A549 (cell line): ENCODE results near the gene SCART1. TPM values are rescaled to one million over a fixed set of nuclear protein-coding genes. Genes with fewer than 3 reads are reported as not detected.

Experiments used
- ATAC-seq, 2 experiments: fragments of 200-7000 bp in 1 of 2; fragments of >200 bp in 1 of 2; cut with Nextera tagmentation in 1 of 2; cut with Tn5 transposase in 1 of 2; 3 replicates each; pipeline versions ENCODE4 v1.8.0 to v1.9.1; 2018 to 2020; ENCODE audit warnings: mild to moderate bottlenecking in 1 of 2, moderate library complexity in 1 of 2
- CTCF ChIA-PET: fragments of 300-600 bp; sonication (Branson Sonifier 250); formaldehyde crosslinking; extraction: SDS; loops from one replicate; lab custom pipeline; 2021; ENCODE audit warnings: antibody characterized with exemption, inconsistent platforms; lab: Yijun Ruan, JAX
- POLR2A ChIA-PET: fragments of 350-600 bp; formaldehyde crosslinking; extraction: SDS; loops from one replicate; lab custom pipeline; 2021; ENCODE audit warnings: antibody characterized with exemption, inconsistent platforms; lab: Yijun Ruan, JAX
- DNase-seq, 2 experiments: peaks; one replicate each; pipeline versions ENCODE4 v3.0.0 to v3.0.0-alpha.2; 2011 to 2016; ENCODE audit warnings: low read depth in 1 of 2, low spot score in 1 of 2
- FAIRE-seq: peaks from 2 replicates; lab custom pipeline; 2011; peaks lifted over from hg19 to GRCh38; lab: Jason Lieb, UNC
- H3K27ac ChIP-seq, 2 experiments: fragments of >200 bp; sonication (Bioruptor Twin); formaldehyde crosslinking; 3 replicates each; pipeline ENCODE4 v1.5.1; 2016 to 2017
- H3K4me1 ChIP-seq: fragments of >200 bp; sonication (Bioruptor Twin); formaldehyde crosslinking; 3 replicates; pipeline ENCODE4 v1.6.1; 2016
- H3K4me2 ChIP-seq: fragments of >200 bp; sonication (Bioruptor Twin); formaldehyde crosslinking; 3 replicates; pipeline ENCODE4 v1.6.1; 2016
- H3K4me3 ChIP-seq: fragments of >200 bp; sonication (Bioruptor Twin); formaldehyde crosslinking; 3 replicates; pipeline ENCODE4 v1.5.1; 2016
- H3K9me3 ChIP-seq: fragments of >200 bp; sonication (Bioruptor Twin); formaldehyde crosslinking; 3 replicates; pipeline ENCODE4 v1.6.1; 2016
- ATOH8 ChIP-seq: fragments of 250-450 bp; sonication (Bioruptor Pico); IDR thresholded peaks from 2 replicates; pipeline ENCODE4 v1.5.0; 2020; ENCODE audit warnings: low read depth, mild to moderate bottlenecking, moderate library complexity
- BCL3 ChIP-seq: fragments of >200 bp; sonication (Bioruptor Twin); formaldehyde crosslinking; IDR thresholded peaks from 3 replicates; pipeline ENCODE4 v1.6.1; 2016
- BHLHE40 ChIP-seq: IDR thresholded peaks from 2 replicates; pipeline ENCODE4 v1.6.1; 2012; ENCODE audit warnings: low read depth, low read length, inconsistent platforms
- CBX2 ChIP-seq: fragments of 200-600 bp; sonication (generic); IDR thresholded peaks from 2 replicates; pipeline ENCODE4 v1.6.1; 2016; ENCODE audit warnings: low read depth, mild to moderate bottlenecking, borderline replicate concordance
- CHD2 ChIP-seq: fragments of 150-350 bp; IDR thresholded peaks from 2 replicates; pipeline ENCODE4 v1.6.1; 2014; ENCODE audit warnings: low read length; ENCODE audit not compliant: partially characterized antibody
- CTCF ChIP-seq: fragments of >200 bp; sonication (Bioruptor Twin); formaldehyde crosslinking; IDR thresholded peaks from 3 replicates; pipeline ENCODE4 v1.5.1; 2016
- EHMT2 ChIP-seq: fragments of 200-600 bp; sonication (generic); IDR thresholded peaks from 2 replicates; pipeline ENCODE4 v1.6.1; 2016; ENCODE audit warnings: antibody characterized with exemption, low read depth, mild to moderate bottlenecking, moderate library complexity
- EP300 ChIP-seq, 2 experiments: fragments of >200 bp; sonication (Bioruptor Twin); formaldehyde crosslinking; IDR thresholded peaks; 2 replicates in 1 of 2; 3 replicates in 1 of 2; pipeline ENCODE4 v1.6.1; 2016 to 2017
- ESRRA ChIP-seq: fragments of 150-350 bp; IDR thresholded peaks from 2 replicates; pipeline ENCODE4 v1.6.1; 2014; ENCODE audit warnings: mild to moderate bottlenecking, low read length, borderline replicate concordance
- FOSB ChIP-seq: fragments of 250-450 bp; sonication (Bioruptor Pico); IDR thresholded peaks from 2 replicates; pipeline ENCODE4 v1.5.0; 2020; ENCODE audit warnings: mild to moderate bottlenecking, moderate library complexity
- FOSL2 ChIP-seq, 2 experiments: fragments of 450-650 bp in 1 of 2; fragments of >200 bp in 1 of 2; sonication (Bioruptor Twin) in 1 of 2; formaldehyde crosslinking; IDR thresholded peaks; 2 replicates each; pipeline versions ENCODE4 v1.5.0 to v1.6.1; 2016 to 2020; ENCODE audit warnings: mild to moderate bottlenecking in 1 of 2, moderate library complexity in 1 of 2
- FOXS1 ChIP-seq: fragments of 250-450 bp; sonication (Bioruptor Pico); IDR thresholded peaks from 2 replicates; pipeline ENCODE4 v1.5.0; 2020; ENCODE audit warnings: mild to moderate bottlenecking, moderate library complexity
- GATA3 ChIP-seq: IDR thresholded peaks from 2 replicates; pipeline ENCODE4 v1.6.1; 2012; ENCODE audit warnings: borderline replicate concordance
- MAFK ChIP-seq: fragments of 450-650 bp; IDR thresholded peaks from 2 replicates; pipeline ENCODE4 v1.6.1; 2014; ENCODE audit not compliant: partially characterized antibody
- MAX ChIP-seq: IDR thresholded peaks from 2 replicates; pipeline ENCODE4 v1.6.1; 2012
- NPAS2 ChIP-seq: fragments of 250-450 bp; sonication (Bioruptor Pico); IDR thresholded peaks from 2 replicates; pipeline ENCODE4 v1.8.0; 2022; ENCODE audit warnings: mild to moderate bottlenecking, moderate library complexity, borderline replicate concordance
- PHF8 ChIP-seq: fragments of 200-600 bp; sonication (generic); IDR thresholded peaks from 2 replicates; pipeline ENCODE4 v1.6.1; 2016; ENCODE audit warnings: low read depth, mild to moderate bottlenecking, antibody characterized with exemption, moderate library complexity, borderline replicate concordance
- RAD21 ChIP-seq, 2 experiments: fragments of >200 bp in 1 of 2; sonication (Bioruptor Twin) in 1 of 2; formaldehyde crosslinking in 1 of 2; IDR thresholded peaks in 1 of 2; conservative IDR thresholded peaks in 1 of 2; 2 replicates in 1 of 2; 3 replicates in 1 of 2; pipeline ENCODE4 v1.6.1; 2012 to 2018; ENCODE audit warnings: inconsistent platforms in 1 of 2
- RARB ChIP-seq: fragments of 250-450 bp; sonication (Bioruptor Pico); IDR thresholded peaks from 2 replicates; pipeline ENCODE4 v1.8.0; 2021; ENCODE audit warnings: mild to moderate bottlenecking, moderate library complexity
- RCOR1 ChIP-seq: fragments of 150-350 bp; IDR thresholded peaks from 2 replicates; pipeline ENCODE4 v1.6.1; 2014; ENCODE audit warnings: antibody characterized with exemption, low read length, low read depth
- RFX5 ChIP-seq: fragments of 450-650 bp; IDR thresholded peaks from 2 replicates; pipeline ENCODE4 v1.7.1; 2014; ENCODE audit warnings: antibody characterized with exemption, mild to moderate bottlenecking, moderate library complexity
- USF2 ChIP-seq: fragments of 450-650 bp; IDR thresholded peaks from 2 replicates; pipeline ENCODE4 v1.6.1; 2014; ENCODE audit warnings: antibody characterized with exemption
- ZNF302 ChIP-seq: fragments of 250-450 bp; sonication (Bioruptor Pico); IDR thresholded peaks from 2 replicates; pipeline ENCODE4 v1.9.0; 2021; ENCODE audit warnings: inconsistent platforms, mild to moderate bottlenecking, moderate library complexity
- WGBS: methylation state at CpG from one replicate; pipeline ENCODE4 v1.1.6; 2017; ENCODE audit errors: missing lambda C conversion rate; 5-methylcytosine and 5-hydroxymethylcytosine counted together
- polyA plus RNA-seq, 4 experiments: library from polyadenylated mRNA; depleted of rRNA in 3 of 4; stranded (reverse); fragments of >200 nt; fragmentation: RNase III in 1 of 4; extraction: RNeasy Plus Mini Kit Qiagen cat#74134 plus additional on column Dnase treatment in 1 of 4; gene quantifications; 2 replicates in 3 of 4; 3 replicates in 1 of 4; pipeline ENCODE4 v1.2.3, GENCODE V29; 2011 to 2017

Gene SCART1
- polyA plus RNA-seq, 2 of the 4 experiments (the other 2 are of a cell fraction): 0.37 to 0.96 TPM

GRCh38 chr10:133441780-133442179, 12.0 kb upstream of the SCART1 start:
- ChIA-PET POLR2A (no interaction called here), CTCF (interaction anchor here (1.2 kb wide), 1 partner anchor 167 kb away, joined by 3 read pairs; no protein-coding TSS in a partner anchor)
- ATAC-seq (no peak), DNase-seq (no peak), FAIRE-seq (no peak)
- WGBS: 31% methylated on average over 3 of the region's 12 CpGs
- no peak for TF ChIP-seq USF2
- TF ChIP-seq GATA3: no peak
- TF ChIP-seq BCL3: no peak
- TF ChIP-seq ZNF302: no peak
- TF ChIP-seq EP300 (IDR thresholded peaks at IDR 0.05): no peak
- TF ChIP-seq CBX2: no peak
- TF ChIP-seq CTCF: no peak
- TF ChIP-seq NPAS2: no peak
- no peak for TF ChIP-seq RCOR1
- TF ChIP-seq MAX: no peak
- TF ChIP-seq ESRRA: no peak
- TF ChIP-seq BHLHE40: no peak
- TF ChIP-seq CHD2: no peak
- no peak for TF ChIP-seq FOXS1 (CRISPR knock-in tag)
- TF ChIP-seq RAD21 (conservative IDR thresholded peaks at IDR 0.05 in 1 of 2, IDR thresholded peaks at IDR 0.05 in 1 of 2): no peak
- TF ChIP-seq MAFK: no peak
- Histone ChIP-seq H3K9me3 (peaks cover 15% of the 10 kb centered on the region; the same call in 1 of the 3 replicates), H3K27ac (no peak overlapping the region), H3K4me3 (no peak overlapping the region), H3K4me1 (no peaks in the 10 kb centered on the region), H3K4me2 (no peak overlapping the region)

GRCh38 chr10:133442191-133442966, 11.4 kb upstream of the SCART1 start:
- WGBS: 41% methylated on average over 21 of the region's 23 CpGs
- no peak for FAIRE-seq
- no peak for DNase-seq
- H3K9me3 ChIP-seq: peaks cover 21% of the 10 kb centered on the region; the same call in 2 of the 3 replicates
- TF ChIP-seq RARB (CRISPR knock-in tag) (no peak), ATOH8 (CRISPR knock-in tag) (no peak), MAX (no peak), FOSB (CRISPR knock-in tag) (no peak), RFX5 (no peak), BCL3 (no peak), EP300 (IDR thresholded peaks at IDR 0.05) (no peak), PHF8 (no peak), EHMT2 (no peak), FOSL2 (IDR thresholded peaks at IDR 0.05) (no peak), FOSL2 (CRISPR knock-in tag; IDR thresholded peaks at IDR 0.05) (no peak), MAFK (no peak)
- TF ChIP-seq, all 56 proteins: peak for 0
- no peak overlapping the region for H3K4me2 ChIP-seq
- no peak overlapping the region for H3K27ac ChIP-seq
- no peak overlapping the region for H3K4me3 ChIP-seq
- ChIA-PET POLR2A (no interaction called here), CTCF (interaction anchor here (1.2 kb wide), 1 partner anchor 167 kb away, joined by 3 read pairs; no protein-coding TSS in a partner anchor)
- no peaks in the 10 kb centered on the region for H3K4me1 ChIP-seq
- ATAC-seq: no peak; a peak in 1 of 6 replicates
